NCI-H345 (cell line): ENCODE measurements around the gene TRAPPC11.
A peak's percentile ranks its signal among the peaks of the same experiment; 100 is the strongest.
"Not testable (repeated sequence)": the region's sequence is repeated elsewhere in the genome, so short reads cannot be mapped to it uniquely, and the experiment has no call there.

ENCODE experiments used
- DNase-seq: peaks from one replicate; lab custom pipeline; 2025; lab: John Stamatoyannopoulos, UW

The TRAPPC11 gene

DNA sequence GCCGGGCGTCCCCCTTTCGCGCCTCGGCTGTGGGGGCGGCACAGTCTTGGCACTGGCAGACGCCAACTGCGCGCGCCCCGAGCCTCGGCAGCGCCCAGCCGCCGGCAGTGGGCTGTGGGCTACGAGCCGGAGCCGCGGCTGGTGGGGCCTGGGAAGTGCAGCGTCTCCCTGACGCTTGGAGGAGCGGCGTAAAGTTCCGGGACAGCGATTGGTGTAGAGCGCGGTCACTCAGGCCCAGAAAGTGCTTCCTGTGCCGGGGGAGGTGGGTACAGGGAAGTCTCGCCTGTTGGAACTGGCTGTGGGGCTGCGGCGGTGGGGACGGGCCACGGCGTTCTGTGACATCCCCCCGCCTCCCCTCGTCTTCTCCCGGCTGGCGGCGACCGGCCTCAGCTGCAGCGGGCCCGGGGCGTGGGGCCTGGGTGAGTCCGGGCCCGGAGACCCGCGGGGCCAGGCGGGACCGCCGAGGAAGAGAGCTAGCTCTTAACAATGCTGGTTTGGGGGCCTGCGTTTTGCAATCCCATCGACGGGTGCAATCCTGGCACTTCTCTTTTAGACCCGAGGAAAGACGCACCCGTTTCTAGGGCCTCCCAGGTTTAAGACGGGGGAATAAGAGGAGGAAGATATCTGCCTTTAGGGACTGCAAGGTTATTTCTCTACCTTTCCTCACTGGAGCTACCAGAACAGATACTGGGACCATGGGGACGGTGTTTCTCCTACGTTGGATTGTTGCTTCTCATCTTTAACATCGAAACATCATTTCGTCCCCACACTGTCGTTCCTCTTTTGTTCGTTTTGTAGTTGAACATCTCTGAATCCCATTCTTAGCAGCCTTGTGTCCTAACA is at the start of gene TRAPPC11, which contains the start of gene RWDD4:
TSS of gene TRAPPC11 (plus strand) at position 265 of the 843 bp plus-strand sequence. CDS start 4,575 bp downstream, outside the sequence.
TSS of gene RWDD4 (minus strand) at position 157 of the 843 bp plus-strand sequence. CDS start 233 bp downstream, outside the sequence.
- DNase-seq: peak; percentile 94

- DNase-seq: no peak
These were observed 49.1 kb upstream of the TRAPPC11 start for GRCh38 chr4:183610033-183610432.

DNA sequence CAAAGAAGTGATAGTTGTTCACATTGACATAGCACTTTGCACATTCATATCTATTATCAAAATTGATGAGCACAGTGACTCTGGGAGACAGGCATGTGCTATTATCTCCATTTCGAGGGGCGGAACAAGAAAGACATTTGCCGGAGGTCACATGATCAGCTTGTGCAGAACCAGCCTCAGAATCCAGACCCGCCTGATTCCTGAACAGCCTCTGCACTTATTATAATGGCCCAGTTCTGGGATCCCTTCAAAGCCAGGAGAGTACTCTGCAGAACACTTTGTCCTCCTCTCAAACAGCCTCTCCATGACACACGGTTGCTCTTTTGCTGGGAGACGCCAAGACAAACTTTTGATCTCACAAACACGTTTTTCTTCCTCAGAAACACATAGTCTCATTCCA is 48.5 kb upstream of the TRAPPC11 start:
- no peak for DNase-seq

GRCh38 chr4:183611210-183611830 is 47.8 kb upstream of the TRAPPC11 start:
- no peak for DNase-seq

DNA sequence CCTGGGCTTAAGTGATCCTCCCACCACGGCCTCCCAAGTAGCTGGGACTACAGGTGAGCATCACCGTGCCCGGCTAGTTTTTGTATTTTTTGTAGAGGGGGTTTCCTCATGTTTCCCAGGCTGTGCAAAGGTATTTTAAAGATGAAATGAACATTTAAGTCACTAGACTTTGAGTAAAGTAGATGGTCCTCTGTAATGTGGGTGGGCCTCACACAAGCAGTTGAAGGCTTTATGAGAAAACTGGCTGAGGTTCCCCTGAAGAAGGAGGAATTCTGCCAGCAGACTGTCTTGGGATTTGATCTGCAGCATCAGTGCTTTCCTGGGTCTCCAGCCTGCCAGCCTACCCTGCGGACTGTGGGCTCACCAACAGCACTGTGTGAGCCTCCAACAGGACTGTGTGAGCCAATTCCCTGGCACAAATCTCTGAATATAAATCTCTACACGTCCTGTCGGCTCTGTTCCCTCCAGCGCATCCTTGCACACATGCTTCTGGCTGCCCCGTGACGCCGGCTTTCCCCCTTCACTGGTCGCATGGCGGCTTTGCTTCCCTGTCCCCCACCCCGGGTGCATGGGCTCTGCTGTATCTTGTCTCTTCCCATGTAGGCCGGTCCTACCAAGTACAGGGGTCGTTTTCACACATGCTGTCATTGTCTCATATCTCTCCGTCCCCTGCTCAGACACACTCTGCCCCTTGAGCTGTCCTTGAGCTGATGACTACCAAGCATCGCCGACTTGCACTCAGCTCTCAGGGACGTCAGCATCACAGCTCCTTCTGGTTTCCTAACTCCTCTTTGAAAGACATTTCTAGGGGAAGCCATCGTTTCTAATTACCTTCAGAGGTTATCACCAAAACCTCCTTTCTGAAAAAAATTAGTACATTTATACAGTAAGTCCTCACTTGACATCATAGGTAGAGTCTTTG is 46.5 kb upstream of the TRAPPC11 start:
- no peak for DNase-seq

DNA sequence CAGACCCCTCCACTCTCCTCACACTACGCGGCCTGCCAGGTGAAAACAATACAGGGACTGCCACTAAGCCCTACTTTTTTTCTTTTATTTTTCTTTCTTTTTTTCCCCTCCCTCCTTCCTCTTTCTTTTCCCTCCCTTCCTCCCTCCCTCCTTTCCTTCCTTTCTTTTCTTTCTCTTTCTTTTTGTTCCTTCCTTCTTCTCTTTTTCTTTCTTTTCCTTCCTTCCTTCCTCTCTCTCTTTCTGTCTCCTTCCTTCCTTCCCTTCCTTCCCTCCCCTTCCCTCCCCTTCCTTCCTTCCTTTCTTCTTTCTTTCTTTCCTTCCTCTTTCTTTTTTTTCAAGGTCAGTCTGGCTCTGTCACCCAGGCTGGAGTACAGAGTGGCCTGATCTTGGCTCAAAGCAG is 42.0 kb upstream of the TRAPPC11 start:
- no peak for DNase-seq

DNA sequence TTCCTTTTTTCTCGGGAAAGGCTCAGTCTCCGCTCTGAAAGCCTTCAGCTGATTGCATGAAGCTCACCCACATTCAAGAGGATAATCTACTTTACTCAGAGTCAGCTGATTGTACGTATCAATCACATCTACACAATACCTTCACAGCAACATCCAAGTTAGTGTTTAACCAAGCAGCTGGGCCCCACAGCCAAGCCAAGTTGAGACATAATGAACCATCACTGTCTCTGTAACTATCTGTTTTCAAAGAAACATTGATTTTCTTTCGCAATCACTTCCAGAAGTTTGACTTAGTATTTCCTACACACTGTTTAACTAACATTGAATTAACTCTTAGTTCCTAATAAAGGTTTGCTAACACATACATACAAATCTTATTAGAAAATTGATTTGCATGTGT is 40.4 kb upstream of the TRAPPC11 start:
- DNase-seq: no peak

DNA sequence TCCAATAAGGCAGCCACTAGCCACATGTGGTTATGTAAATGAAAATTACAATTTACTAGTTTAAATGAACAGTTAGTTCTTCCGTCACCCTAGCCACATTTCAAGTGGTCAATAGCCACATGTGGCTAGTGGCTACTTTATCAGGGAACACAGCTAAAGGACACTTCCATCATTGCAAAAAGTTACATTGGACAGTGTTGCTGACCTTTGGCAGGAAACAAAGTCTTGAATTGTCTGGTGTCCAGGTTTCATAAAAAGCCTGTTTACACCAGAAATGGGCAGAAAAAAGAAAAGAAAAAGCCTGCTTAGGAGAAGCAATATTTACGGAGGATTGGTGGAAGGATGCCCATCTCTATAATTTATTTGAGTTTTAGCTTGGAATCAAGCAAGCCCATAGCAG is 38.7 kb upstream of the TRAPPC11 start:
- DNase-seq: no peak

GRCh38 chr4:183621875-183622274 is 37.2 kb upstream of the TRAPPC11 start:
- DNase-seq: no peak

GRCh38 chr4:183624548-183624947 is 34.5 kb upstream of the TRAPPC11 start:
- DNase-seq: no peak

DNA sequence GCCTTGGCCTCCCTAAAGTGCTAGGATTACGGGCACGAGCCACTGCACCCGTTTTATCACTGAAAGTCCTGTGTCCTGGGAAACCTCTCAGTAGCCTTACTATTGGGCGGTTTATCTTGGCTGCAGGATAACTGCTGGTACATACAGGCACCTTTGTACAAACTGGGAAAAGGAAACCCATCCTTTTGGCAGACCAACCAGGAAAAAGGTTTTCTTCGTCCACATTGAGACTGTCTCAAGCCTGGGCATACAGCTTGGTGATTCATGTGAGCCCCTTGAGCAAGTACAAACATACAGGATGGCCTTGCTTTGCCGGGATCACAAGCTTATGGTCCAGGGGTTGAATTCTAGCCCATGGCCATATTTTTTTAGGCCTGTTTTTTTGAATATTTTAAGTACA is 32.9 kb upstream of the TRAPPC11 start:
- DNase-seq: no peak

- not testable (repeated sequence) for DNase-seq
These were observed 31.8 kb upstream of the TRAPPC11 start for GRCh38 chr4:183627286-183627685.

GRCh38 chr4:183627979-183628588 is 31.0 kb upstream of the TRAPPC11 start:
- DNase-seq: no peak

DNA sequence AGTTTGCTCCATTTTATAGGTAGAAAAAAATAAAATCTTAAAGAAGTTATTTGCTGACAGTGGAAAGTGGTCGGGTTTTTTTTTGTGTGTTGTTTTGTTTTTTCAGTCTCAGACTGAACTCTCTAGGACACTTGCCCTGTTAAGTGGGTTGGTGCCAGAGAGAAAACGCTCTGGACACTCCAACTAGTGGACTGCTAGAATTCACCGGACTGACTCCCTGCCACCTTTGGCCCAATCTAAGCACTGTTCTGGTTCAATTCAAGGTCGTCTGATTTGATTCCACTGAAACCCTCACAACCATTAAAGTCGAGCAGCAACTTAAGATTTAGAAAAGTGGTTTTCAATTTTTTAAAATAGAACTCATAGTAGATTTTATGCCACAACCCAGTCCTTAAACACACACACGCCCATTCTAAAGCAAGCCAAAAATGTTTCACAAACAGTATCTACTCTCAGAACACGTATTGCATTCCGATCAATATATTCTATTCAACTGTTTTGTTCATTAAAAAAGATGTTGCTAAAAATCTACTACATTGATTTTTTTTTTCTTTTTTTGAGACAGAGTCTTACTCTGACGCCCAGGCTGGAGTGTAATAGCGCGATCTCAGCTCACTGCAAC is 27.4 kb upstream of the TRAPPC11 start:
- no peak for DNase-seq

DNA sequence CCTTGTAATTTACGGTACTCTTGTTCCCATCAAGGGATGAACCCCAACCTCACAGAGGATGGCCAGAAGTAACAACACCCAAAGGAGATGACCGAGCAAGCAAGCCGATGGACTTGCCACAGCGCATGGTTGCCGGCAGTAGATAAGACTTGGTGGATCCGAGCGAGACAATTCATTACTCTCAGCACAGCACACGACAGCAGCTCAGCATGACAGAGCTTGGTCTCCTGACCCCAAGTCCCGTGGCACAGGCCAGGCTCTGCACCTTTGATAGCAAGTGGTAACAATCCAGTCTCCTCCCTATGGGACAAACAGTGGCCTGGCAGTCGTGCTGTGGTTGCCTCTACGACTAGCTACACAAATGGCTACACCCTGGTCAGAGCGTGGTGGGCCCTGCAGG is 26.4 kb upstream of the TRAPPC11 start:
- no peak for DNase-seq

DNA sequence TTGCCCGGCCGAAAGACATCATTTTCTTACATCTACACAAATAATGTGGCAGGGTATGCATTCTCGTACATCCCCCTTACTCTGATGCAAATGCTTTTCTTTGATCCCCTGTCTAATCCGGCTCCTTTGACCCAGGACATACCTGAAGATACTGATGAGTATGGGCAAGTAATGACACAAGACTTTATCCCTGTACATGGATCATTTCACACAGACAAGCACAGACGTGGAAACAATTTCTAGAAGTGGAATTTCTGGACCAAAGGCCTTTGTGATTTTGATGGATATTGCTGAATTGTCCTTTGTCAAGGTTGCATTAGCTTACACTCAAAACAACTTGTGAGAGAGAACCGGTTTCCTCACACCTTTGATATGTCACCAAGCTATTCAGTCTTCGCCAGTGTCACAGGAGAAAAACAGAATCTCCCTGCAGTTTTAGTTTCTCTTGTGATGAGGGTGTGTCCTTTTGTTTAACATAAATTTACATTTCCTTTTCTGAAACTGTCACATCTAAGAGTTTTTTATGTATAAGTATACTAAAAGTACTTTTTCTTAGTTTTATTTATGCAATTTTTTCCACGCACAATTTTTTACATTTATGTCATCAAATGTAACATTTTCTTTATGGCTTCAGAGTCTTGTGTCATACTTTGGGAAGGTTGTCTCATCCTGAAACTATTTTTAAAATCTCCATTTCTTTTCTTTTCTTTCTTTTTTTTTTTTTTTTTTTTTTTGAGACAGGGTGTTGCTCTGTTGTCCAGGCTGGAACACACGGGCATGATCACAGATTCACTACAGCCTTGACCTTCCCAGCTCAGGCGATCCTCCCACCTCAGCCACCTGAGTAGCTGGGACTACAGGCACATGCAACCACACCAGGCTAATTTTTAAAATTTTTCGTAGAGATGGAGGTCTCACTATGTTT is 25.4 kb upstream of the TRAPPC11 start:
- DNase-seq: no peak

DNA sequence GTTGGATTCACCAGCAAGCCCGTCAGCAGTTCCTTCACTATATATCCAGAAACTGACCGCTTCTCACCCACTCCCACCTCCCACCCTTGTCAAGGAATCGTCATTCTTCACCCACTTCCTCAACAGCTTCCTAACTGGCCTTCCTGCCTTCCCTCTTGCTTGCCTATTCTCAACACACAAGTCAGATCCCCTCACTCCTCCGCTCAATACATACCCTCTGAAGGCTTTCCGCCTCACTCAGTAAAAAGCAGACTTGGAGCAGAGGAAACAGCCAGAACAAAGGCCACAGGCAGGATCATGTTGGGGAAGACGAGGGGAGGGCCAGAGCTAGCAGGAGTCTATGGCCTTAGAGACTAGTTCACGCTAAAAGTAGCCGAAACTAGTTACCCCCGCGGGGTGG is 23.8 kb upstream of the TRAPPC11 start:
- no peak for DNase-seq

DNA sequence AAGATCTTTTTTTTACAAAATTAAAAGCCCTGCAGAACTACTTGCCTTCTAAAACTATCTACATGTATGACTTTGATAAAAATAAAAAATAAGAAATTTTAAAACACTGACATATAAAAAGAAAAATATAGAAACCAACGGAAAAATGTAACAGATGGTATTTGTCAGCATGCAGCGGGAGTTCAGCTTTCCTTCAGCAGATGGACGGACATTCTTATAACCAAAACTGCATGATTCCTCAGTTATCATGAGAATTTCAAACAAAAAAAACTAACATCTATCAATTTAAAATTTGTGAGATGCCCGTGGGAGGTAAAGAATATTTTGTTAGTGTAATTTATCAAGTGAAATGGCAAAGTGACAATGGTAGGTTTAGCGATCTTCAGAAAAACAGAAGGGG is 23.4 kb upstream of the TRAPPC11 start:
- DNase-seq: no peak

- no peak for DNase-seq
These were observed 22.6 kb upstream of the TRAPPC11 start for GRCh38 chr4:183636503-183636902.

GRCh38 chr4:183636923-183637322 is 22.2 kb upstream of the TRAPPC11 start:
- no peak for DNase-seq
